ENCODE measurements around the gene EDNRA.

DNA sequence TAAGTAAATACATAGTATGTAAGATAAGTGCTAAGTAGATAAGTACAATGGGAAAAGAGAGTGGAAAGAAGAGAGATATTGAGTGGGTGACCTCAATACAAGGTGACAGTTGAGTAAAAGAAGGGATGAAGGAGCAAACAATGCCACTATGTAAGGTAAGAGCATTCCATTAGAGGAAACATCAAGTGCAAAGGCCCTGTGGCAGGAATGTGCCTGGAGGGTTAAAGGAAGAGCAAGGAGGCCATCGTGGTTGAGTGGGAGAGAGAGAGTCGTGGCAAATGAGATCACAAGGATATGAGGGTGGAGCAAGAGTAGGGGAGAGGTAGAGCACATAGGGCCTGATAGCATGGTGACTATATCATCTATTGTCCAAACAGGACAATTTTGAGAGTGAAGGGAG lies 13.4 kb downstream of the EDNRA start:
- TF ChIP-seq, protein P1, sequence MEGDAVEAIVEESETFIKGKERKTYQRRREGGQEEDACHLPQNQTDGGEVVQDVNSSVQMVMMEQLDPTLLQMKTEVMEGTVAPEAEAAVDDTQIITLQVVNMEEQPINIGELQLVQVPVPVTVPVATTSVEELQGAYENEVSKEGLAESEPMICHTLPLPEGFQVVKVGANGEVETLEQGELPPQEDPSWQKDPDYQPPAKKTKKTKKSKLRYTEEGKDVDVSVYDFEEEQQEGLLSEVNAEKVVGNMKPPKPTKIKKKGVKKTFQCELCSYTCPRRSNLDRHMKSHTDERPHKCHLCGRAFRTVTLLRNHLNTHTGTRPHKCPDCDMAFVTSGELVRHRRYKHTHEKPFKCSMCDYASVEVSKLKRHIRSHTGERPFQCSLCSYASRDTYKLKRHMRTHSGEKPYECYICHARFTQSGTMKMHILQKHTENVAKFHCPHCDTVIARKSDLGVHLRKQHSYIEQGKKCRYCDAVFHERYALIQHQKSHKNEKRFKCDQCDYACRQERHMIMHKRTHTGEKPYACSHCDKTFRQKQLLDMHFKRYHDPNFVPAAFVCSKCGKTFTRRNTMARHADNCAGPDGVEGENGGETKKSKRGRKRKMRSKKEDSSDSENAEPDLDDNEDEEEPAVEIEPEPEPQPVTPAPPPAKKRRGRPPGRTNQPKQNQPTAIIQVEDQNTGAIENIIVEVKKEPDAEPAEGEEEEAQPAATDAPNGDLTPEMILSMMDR (conservative IDR thresholded peaks at IDR 0.05; ENCODE audit: low read length) = no peak
- TF ChIP-seq EZH2phosphoT487 (IDR thresholded peaks at IDR 0.05; ENCODE audit: borderline replicate concordance) = no peak

Measured in Loucy (cell line).